Common myeloid progenitor, CD34-positive (primary cell): ENCODE results near the gene PRICKLE4. TPM values are rescaled to one million over a fixed set of nuclear protein-coding genes. Genes with fewer than 3 reads are reported as not detected.
A peak's percentile ranks its signal among the peaks of the same experiment; 100 is the strongest.

Experiments
- CTCF ChIA-PET: fragments of 350-600 bp; sonication (Branson Sonifier 250); formaldehyde crosslinking; loops from one replicate; lab custom pipeline; 2021; ENCODE audit warnings: antibody characterized with exemption; lab: Charles Lee
- POLR2A ChIA-PET: fragments of 350-600 bp; sonication (Branson Sonifier 250); formaldehyde crosslinking; loops from one replicate; lab custom pipeline; 2021; ENCODE audit warnings: antibody characterized with exemption; lab: Charles Lee
- DNase-seq, 3 donors: peaks; one replicate each; pipeline versions ENCODE4 v3.0.0 to v3.0.0-alpha.2; 2013
- H3K27ac ChIP-seq, 2 experiments: 1 replicate in 1 of 2; 2 replicates in 1 of 2; pipeline ENCODE4 v1.7.0; 2013; ENCODE audit warnings: inconsistent platforms in 2 of 2, low read length in 2 of 2, mild to moderate bottlenecking in 2 of 2, low read depth in 1 of 2, moderate library complexity in 1 of 2; ENCODE audit not compliant: severe bottlenecking in 2 of 2, insufficient read depth in 1 of 2, poor library complexity in 1 of 2
- H3K27me3 ChIP-seq, 5 experiments: replicated peaks in 2 of 5; 1 replicate in 3 of 5; 2 replicates in 2 of 5; pipeline versions ENCODE4 v1.6.1 to v1.7.0; 2013; ENCODE audit warnings: low read length in 4 of 5, mild to moderate bottlenecking in 2 of 5, moderate library complexity in 2 of 5, inconsistent platforms in 1 of 5; ENCODE audit not compliant: insufficient read depth in 5 of 5, control insufficient read depth in 4 of 5
- H3K36me3 ChIP-seq, 4 experiments: 1 replicate in 2 of 4; 2 replicates in 2 of 4; pipeline versions ENCODE4 v1.6.1 to v1.7.0; 2013; ENCODE audit warnings: low read length in 3 of 4, control low read depth in 1 of 4, mild to moderate bottlenecking in 1 of 4; ENCODE audit not compliant: control insufficient read depth in 4 of 4, insufficient read depth in 4 of 4
- H3K4me1 ChIP-seq, 4 experiments: 1 replicate in 3 of 4; 2 replicates in 1 of 4; pipeline versions ENCODE4 v1.6.1 to v1.7.1; 2013; ENCODE audit warnings: low read length in 3 of 4, mild to moderate bottlenecking in 3 of 4, control low read depth in 1 of 4, inconsistent platforms in 1 of 4, moderate library complexity in 1 of 4; ENCODE audit not compliant: control insufficient read depth in 4 of 4, insufficient read depth in 4 of 4; ENCODE audit errors: control extremely low read depth in 1 of 4
- H3K4me3 ChIP-seq, 7 experiments: 1 replicate in 4 of 7; 2 replicates in 3 of 7; pipeline versions ENCODE4 v1.5.1 to v1.7.0; 2013; ENCODE audit warnings: mild to moderate bottlenecking in 7 of 7, low read length in 6 of 7, moderate library complexity in 6 of 7, inconsistent platforms in 2 of 7, low read depth in 2 of 7, control low read depth in 1 of 7; ENCODE audit not compliant: insufficient read depth in 4 of 7, control insufficient read depth in 1 of 7; ENCODE audit errors: extremely low read depth in 1 of 7
- H3K9me3 ChIP-seq, 5 experiments: 1 replicate in 4 of 5; 2 replicates in 1 of 5; pipeline versions ENCODE4 v1.6.1 to v1.7.1; 2013; ENCODE audit warnings: low read length in 4 of 5, mild to moderate bottlenecking in 2 of 5, inconsistent platforms in 1 of 5, low read depth in 1 of 5, moderate library complexity in 1 of 5; ENCODE audit not compliant: control insufficient read depth in 4 of 5, insufficient read depth in 2 of 5; ENCODE audit errors: control extremely low read depth in 1 of 5
- WGBS: methylation state at CpG from one replicate; pipeline ENCODE4 v1.1.5; 2013; ENCODE audit not compliant: insufficient coverage; 5-methylcytosine and 5-hydroxymethylcytosine counted together
- polyA plus RNA-seq: library from polyadenylated mRNA; unstranded; fragments of 120-200 nt; gene quantifications from one replicate; pipeline ENCODE4 v1.2.1, GENCODE V29; 2013

PRICKLE4 gene, protein sequence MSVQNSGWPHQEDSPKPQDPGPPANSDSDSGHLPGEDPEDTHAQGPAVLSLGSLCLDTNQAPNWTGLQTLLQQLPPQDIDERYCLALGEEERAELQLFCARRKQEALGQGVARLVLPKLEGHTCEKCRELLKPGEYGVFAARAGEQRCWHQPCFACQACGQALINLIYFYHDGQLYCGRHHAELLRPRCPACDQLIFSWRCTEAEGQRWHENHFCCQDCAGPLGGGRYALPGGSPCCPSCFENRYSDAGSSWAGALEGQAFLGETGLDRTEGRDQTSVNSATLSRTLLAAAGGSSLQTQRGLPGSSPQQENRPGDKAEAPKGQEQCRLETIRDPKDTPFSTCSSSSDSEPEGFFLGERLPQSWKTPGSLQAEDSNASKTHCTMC
- polyA plus RNA-seq = 2.1 TPM

DNA sequence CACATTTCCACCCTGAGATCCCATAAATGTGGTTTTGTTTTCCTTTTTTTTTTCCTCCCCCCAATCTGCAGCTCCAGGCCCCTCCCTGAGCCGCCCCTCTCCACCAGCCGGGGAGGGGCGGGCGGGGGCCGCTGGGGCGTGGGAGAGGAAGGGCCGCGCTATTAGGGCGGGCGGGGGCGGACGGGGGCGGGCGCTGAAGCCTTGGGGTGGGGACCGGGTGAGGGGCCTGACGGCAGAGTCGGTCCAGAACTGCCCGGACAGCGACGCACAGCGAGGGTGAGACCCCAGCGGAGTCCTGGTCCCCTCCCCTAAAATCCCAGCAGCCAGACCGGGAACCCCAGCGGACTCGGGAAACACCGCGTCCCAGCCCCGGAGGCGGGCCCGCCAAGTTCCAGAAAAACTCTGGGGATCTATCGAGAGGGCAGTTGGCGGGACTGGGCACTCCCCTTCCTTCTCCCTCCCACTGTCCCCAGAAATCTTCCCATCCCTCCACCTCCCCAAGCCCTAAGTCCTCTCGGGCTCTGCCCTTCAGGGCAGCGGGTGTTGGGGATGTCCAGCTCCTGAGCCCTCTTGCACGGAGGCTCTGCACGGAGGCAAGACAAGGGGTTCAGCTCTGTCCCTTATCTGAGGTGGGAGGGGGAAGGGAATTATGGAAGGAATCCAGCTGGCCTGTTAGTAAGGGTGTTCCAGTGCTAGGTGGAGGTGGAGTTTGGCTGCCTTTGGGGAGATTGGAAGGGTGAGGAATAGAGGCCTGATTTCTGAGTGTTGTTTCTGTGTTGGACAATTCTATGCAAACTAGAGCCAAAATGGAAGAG lies at the start of gene PRICKLE4:
PRICKLE4 (plus strand) TSS at position 232 of the 815 bp plus-strand sequence. CDS start 2,692 bp downstream, outside the sequence.
- Histone ChIP-seq H3K4me1 (peaks cover 24 to 58% (median 47%) of the 10 kb centered on the region in 4 experiments), H3K4me3 (peak within 1 kb of the TSS; percentile 52 to 85 (median 74)), H3K27ac (peak within 1 kb of the TSS in 1 of 2 experiments; percentile 69), H3K9me3 (no peaks in the 10 kb centered on the region), H3K36me3 (peaks cover 0 to under 1% (median 0%) of the 10 kb centered on the region in 4 experiments), H3K27me3 (no peaks in the 10 kb centered on the region)
- peak in 1 of 3 donors; percentile 22 for DNase-seq
- WGBS = 0% methylated on average over 10 of the region's 36 CpGs
- ChIA-PET CTCF (interaction anchor here (0.5 to 7.2 kb wide), 8 partner anchors 9 to 390 kb away, joined by 3 to 58 read pairs (median 3); no protein-coding TSS in a partner anchor), POLR2A (interaction anchor here (0.6 kb wide), 1 partner anchor 18 kb away, joined by 4 read pairs; no protein-coding TSS in a partner anchor)

DNA sequence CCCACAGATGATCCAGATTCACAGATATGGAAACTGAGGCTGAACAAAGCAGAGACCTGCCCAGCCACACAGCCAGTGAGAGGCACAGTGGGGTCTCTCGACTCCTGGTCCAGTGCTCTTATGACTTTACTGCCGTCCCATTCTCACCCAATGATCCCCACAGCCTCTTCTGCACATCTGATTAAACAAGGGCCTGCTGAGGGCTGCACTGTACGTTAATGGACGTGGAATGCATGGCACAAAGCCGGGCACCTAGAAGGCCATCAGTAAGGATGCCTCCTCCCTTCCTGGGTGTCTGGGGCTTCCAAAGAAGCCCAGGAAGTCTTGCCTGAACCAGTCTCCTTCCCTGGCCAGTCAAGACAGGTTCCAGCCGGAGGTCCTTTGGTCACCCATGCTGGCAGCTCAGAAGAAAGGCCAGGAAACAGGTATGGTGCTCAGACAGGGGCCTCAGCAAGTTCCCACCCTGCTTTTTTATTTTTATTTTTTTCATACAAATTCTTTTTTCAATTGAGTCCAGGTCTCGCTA lies 49.0 kb upstream of the PRICKLE4 start:
- H3K4me1 ChIP-seq = peaks cover 0 to 53% (median 26%) of the 10 kb centered on the region in 4 experiments
- POLR2A ChIA-PET = interaction anchor here (0.6 to 1.1 kb wide), 2 partner anchors 37 to 442 kb away, joined by 3 read pairs; no protein-coding TSS in a partner anchor
- CTCF ChIA-PET = interaction anchor here (1.4 to 9.3 kb wide), 3 partner anchors 16 to 55 kb away, joined by 3 to 90 read pairs (median 4); no protein-coding TSS in a partner anchor
- H3K4me3 ChIP-seq = no peak overlapping the region
- H3K36me3 ChIP-seq = no peaks in the 10 kb centered on the region
- no peaks in the 10 kb centered on the region for H3K27me3 ChIP-seq
- H3K27ac ChIP-seq = no peak overlapping the region
- DNase-seq = no peak
- 95% methylated on average over 3 of the region's 7 CpGs for WGBS
- no peaks in the 10 kb centered on the region for H3K9me3 ChIP-seq

DNA sequence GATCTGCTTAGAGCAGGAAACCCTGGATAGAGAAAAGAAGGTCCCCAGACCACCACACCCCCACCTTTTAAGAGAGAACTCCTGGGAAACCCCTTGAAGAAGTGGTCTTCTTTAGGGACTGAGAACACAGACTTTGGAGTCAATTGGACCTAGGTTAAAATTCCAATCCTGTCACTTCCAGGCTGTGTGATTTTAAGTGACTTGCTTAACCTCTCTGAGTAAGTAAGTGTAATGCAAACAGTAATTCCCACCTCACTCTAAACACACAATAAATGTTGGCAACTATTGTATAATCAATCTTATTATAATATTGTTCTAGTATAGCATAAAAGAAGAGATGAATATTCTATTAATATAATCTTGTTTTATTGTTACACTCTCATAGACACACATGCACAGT lies 48.4 kb upstream of the PRICKLE4 start:
- DNase-seq = no peak
- Histone ChIP-seq H3K4me3 (no peak overlapping the region), H3K27me3 (no peaks in the 10 kb centered on the region), H3K27ac (no peak overlapping the region), H3K36me3 (no peaks in the 10 kb centered on the region), H3K9me3 (no peaks in the 10 kb centered on the region), H3K4me1 (peaks cover 0 to 48% (median 24%) of the 10 kb centered on the region in 4 experiments)
- ChIA-PET POLR2A (interaction anchor here (1.1 kb wide), 1 partner anchor 36 kb away, joined by 3 read pairs; no protein-coding TSS in a partner anchor), CTCF (interaction anchor here (1.2 to 9.3 kb wide), 3 partner anchors 8 to 43 kb away, joined by 4 to 90 read pairs (median 68); no protein-coding TSS in a partner anchor)

DNA sequence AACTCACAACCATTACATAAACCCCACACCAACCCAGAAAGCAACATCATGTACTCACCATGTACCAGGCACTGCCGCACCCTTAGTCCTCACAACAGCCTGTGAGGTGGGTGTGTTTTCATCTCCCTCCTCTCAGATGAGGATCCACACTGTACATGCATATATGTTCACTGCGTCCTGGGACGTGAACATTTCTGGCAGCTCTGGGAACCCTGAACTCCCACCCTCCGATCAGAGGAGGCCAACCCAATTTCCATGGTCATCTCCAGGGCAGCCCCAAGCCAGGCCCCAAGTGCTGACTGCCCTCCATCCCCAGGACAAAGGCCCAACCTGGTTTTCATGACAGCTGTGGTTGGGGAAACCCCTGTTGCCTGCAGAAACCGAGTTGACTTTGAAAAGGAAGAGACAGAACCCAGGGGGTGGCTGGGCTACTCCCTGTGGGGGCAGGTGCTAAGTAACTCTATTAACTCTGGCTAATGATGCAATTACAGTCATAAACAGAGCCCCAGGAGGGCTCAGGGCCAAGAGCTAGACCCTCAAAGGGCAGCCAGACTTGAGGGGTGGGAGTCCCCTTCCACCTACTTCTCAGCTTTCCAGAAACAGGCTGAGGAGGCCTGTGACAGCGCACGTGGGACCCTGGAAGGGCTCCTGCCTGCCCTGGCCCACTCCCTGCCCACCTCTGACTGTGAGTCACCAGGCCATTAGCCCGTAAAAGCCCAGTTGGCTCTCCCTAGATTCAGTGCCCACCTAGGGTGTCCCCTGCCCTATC lies 47.8 kb upstream of the PRICKLE4 start:
- POLR2A ChIA-PET = interaction anchor here (0.6 to 1.4 kb wide), 5 partner anchors 9 to 366 kb away, joined by 3 to 4 read pairs (median 3); no protein-coding TSS in a partner anchor
- peak overlapping the region in 1 of 2 experiments; percentile 9 for H3K27ac ChIP-seq
- CTCF ChIA-PET = interaction anchor here (0.8 to 9.3 kb wide), 10 partner anchors 9 to 42 kb away, joined by 3 to 90 read pairs (median 5); no protein-coding TSS in a partner anchor
- WGBS = 77% methylated on average over 5 of the region's 8 CpGs
- peak in 2 of 3 donors; percentile 77 to 79 for DNase-seq
- H3K36me3 ChIP-seq = no peaks in the 10 kb centered on the region
- peak overlapping the region in 2 of 7 experiments; percentile 11 to 76 for H3K4me3 ChIP-seq
- no peaks in the 10 kb centered on the region for H3K27me3 ChIP-seq
- H3K9me3 ChIP-seq = no peaks in the 10 kb centered on the region
- peaks cover 0 to 46% (median 24%) of the 10 kb centered on the region in 4 experiments for H3K4me1 ChIP-seq

DNA sequence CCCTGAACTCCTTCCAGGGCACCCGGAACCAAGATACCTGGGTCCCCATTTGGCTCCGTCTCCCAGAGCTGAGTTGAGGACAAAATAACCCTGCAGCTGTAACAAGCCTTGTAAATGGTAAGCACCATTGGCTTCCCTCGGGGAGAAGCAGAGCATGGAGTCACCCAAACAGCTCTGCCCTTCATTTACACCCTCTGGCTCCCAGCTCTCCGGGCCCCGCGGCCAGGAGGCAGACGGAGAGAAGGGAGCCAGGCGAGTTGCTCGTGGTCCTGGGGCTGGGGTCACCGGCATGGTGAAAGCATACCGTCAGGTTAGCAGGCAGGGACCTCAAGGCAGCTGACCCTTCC lies 47.2 kb upstream of the PRICKLE4 start:
- CTCF ChIA-PET = interaction anchor here (0.8 to 9.3 kb wide), 15 partner anchors 9 to 311 kb away, joined by 3 to 90 read pairs (median 4); partner anchors contain the start of genes PRICKLE4 and TOMM6
- Histone ChIP-seq H3K9me3 (no peaks in the 10 kb centered on the region), H3K4me1 (peaks cover 0 to 44% (median 24%) of the 10 kb centered on the region in 4 experiments), H3K27me3 (no peaks in the 10 kb centered on the region), H3K27ac (no peak overlapping the region), H3K36me3 (no peaks in the 10 kb centered on the region), H3K4me3 (peak overlapping the region in 3 of 7 experiments; percentile 56 to 85 (median 76))
- POLR2A ChIA-PET = interaction anchor here (0.6 to 1.4 kb wide), 5 partner anchors 9 to 367 kb away, joined by 3 to 4 read pairs (median 3); no protein-coding TSS in a partner anchor
- 74% methylated on average over 11 of the region's 11 CpGs for WGBS
- no peak for DNase-seq
